ENCODE measurements around the gene RGS10.
A peak's percentile ranks its signal among the peaks of the same experiment; 100 is the strongest.

RGS10 gene

DNA sequence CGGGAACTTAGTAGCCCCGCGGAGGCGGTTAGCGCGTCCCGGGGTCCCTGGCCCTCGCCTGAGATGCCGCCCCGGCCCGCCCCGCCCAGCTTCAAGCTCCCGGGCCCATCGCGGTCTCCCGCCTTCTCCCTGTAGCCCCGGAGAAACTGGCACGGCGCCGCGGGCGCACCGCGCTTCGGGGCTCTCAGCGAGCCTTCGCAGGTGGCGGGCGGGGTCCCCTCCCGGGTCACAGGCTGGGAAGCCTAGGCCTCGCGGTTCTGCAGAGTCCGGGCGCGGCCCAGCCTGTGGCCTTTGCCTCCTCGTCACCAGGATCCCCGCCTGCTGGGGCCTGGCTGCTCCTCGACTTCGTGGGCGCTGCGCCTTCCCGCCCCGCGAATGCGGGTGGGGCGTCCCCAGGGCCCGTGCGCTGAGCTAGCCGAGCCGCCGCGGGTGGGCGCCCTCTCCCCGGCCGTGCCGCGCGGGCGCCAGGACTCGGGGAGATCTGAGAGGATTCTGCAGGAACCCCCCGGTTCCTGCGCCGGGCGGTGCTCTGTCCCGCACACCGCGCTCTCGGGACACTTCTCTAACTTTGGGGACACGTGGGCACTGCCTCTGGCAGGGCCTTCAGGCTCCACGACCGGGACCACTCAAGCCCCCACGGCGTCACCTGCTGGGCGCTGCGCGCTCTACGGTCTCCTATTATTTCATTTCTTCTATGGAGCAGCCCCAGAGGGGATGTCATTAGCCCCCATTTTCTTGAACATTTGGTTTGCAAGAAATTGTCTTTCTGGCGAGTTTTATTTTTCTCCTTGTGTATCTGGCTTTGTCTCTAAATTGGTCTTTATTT is 682 bp upstream of the RGS10 start:
- TF ChIP-seq, protein P1, sequence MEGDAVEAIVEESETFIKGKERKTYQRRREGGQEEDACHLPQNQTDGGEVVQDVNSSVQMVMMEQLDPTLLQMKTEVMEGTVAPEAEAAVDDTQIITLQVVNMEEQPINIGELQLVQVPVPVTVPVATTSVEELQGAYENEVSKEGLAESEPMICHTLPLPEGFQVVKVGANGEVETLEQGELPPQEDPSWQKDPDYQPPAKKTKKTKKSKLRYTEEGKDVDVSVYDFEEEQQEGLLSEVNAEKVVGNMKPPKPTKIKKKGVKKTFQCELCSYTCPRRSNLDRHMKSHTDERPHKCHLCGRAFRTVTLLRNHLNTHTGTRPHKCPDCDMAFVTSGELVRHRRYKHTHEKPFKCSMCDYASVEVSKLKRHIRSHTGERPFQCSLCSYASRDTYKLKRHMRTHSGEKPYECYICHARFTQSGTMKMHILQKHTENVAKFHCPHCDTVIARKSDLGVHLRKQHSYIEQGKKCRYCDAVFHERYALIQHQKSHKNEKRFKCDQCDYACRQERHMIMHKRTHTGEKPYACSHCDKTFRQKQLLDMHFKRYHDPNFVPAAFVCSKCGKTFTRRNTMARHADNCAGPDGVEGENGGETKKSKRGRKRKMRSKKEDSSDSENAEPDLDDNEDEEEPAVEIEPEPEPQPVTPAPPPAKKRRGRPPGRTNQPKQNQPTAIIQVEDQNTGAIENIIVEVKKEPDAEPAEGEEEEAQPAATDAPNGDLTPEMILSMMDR (IDR thresholded peaks at IDR 0.05; ENCODE audit: low read length, missing control alignments), result peak; percentile 54
- DNase-seq (ENCODE audit: low read depth), result peak; percentile 55
- H3K4me3 ChIP-seq (replicated peaks; ENCODE audit: low read depth, low read length), result peak overlapping the region; percentile 75

- peak overlapping the region; percentile 75 for H3K4me3 ChIP-seq (replicated peaks; ENCODE audit: low read depth, low read length)
- TF ChIP-seq, protein P1 (IDR thresholded peaks at IDR 0.05; ENCODE audit: low read length, missing control alignments), result no peak
- DNase-seq (ENCODE audit: low read depth), result no peak
Measured at GRCh38 chr10:119541459-119542356, 811 bp downstream of the RGS10 start.

GRCh38 chr10:119541046-119541445 is 1.5 kb downstream of the RGS10 start:
- no peak for DNase-seq (ENCODE audit: low read depth)
- H3K4me3 ChIP-seq (replicated peaks; ENCODE audit: low read depth, low read length), result peak overlapping the region; percentile 75
- TF ChIP-seq, protein P1 (IDR thresholded peaks at IDR 0.05; ENCODE audit: low read length, missing control alignments), result no peak

GRCh38 chr10:119540038-119540437 is 2.5 kb downstream of the RGS10 start:
- no peak for DNase-seq (ENCODE audit: low read depth)
- TF ChIP-seq, protein P1 (IDR thresholded peaks at IDR 0.05; ENCODE audit: low read length, missing control alignments), result no peak
- H3K4me3 ChIP-seq (replicated peaks; ENCODE audit: low read depth, low read length), result no peak overlapping the region

GRCh38 chr10:119539359-119539825 is 3.1 kb downstream of the RGS10 start:
- no peak overlapping the region for H3K4me3 ChIP-seq (replicated peaks; ENCODE audit: low read depth, low read length)
- TF ChIP-seq, protein P1 (IDR thresholded peaks at IDR 0.05; ENCODE audit: low read length, missing control alignments), result no peak
- DNase-seq (ENCODE audit: low read depth), result no peak

DNA sequence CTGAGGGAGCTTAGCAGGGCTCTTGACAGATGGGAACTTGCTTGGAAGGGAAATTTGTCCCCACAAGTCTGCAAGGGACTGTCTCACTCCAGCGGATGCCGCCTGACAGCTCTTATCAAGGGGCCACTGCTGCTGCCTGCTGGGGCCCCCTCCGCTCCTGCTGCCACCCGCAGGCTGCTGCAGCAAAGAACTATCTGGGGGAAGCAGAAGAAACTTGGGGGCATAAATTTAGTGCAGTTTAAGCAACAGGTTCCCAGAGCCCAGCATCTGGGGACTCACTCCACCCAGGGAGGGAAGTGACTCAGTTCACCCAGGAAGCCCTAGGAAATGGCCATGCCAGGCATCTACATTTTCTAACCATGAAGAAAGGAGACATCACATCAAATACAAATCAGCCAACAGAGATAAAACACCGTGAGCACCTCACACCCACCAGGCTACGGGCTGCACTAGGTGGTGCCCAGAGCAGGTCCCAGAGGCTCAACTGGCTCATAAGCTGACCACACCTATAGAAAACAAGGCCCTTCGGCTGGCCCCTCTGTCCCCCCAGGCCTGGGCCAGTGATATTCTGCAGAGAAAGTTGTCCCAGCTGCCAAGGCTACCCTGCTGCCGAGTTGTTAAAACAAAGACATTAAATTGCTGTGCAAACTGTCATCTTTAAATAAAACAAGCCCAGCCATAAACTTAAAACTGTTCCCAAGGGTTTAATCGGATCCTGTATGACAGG is 3.7 kb downstream of the RGS10 start:
- TF ChIP-seq, protein P1 (IDR thresholded peaks at IDR 0.05; ENCODE audit: low read length, missing control alignments), result no peak
- no peak for DNase-seq (ENCODE audit: low read depth)
- no peak overlapping the region for H3K4me3 ChIP-seq (replicated peaks; ENCODE audit: low read depth, low read length)

Data from fibroblast of pulmonary artery (primary cell).